Stimulated activated CD8-positive, alpha-beta memory T cell treated with anti-CD3 and anti-CD28 coated beads, Interleukin-4, amount 100 ng/mL, for 48 hours (primary cell): ENCODE results near the gene RCAN3.

Source experiments
- DNase-seq: peaks from one replicate; pipeline ENCODE4 v3.0.0-alpha.2; 2020

The RCAN3 gene

GRCh38 chr1:24551960-24552571, 49.4 kb downstream of the RCAN3 start:
- no peak for DNase-seq

GRCh38 chr1:24553931-24554330, 51.3 kb downstream of the RCAN3 start:
- no peak for DNase-seq

- no peak for DNase-seq
These were observed 52.1 kb downstream of the RCAN3 start for GRCh38 chr1:24554714-24555113.

DNA sequence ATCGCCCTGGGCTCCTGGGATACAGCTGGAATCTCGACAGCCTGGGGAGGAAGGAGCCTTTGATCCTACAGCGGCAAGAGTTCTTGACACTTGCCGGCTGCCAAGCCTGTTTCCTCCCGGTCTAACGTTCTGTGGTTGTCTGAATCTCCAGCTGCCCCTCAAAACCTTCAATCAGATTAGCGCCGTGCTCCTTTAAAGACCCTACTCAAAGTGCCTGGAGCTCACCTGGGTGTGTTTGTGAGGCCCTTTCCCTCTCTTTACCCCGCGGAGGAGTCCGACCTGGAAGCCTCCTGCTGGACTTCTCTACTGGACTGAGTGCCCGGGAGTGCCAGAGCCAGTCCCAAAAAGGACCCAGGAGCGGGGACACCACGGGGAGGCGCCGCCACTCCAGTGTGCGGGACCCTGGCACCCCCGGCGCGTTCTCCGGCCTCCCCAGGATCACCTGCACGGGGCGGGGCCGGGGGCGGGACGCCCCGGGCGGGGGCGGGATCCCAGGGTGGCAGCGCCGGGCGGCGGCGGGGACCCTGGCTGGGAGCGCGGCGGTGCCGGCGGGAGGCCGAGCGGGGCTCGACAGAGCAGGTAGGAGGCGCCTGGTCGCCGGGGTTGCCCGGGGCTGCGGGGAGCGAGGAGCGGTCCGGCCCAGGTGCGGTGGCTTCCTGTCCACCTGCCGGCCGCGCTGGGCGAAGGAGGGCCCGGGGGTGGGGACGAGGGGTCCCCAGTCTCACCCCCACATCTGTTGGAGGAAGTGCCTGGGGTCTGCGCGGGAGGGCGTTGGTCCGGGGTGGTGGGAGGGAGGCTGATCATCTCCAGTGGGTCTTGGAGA, 53.2 kb downstream of the RCAN3 start, which contains the start of gene NCMAP:
Gene NCMAP (plus strand): TSS at position 497 of the 823 bp plus-strand sequence. CDS start 39,344 bp downstream, outside the sequence.
- DNase-seq = peak; percentile 47

GRCh38 chr1:24556414-24556795, 53.8 kb downstream of the RCAN3 start:
- DNase-seq = no peak

DNA sequence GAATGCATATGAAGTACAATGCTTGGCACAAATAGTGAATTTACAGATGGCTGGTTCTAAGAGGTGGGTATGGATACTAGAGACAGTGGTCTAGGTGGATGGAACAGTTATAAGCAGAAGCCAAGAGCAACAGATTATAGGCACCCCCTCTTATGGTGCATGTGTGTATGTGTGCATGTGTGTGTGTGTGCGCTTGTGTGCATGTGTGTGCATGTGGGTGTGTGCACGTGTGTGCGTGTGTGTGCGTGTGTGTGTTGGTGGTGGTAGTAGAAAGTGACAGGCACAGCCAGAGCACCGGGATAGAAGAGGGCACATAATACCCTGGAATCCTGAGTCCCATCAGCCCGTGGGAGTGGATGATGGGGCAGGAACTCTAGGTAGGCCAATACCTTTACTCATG, 54.6 kb downstream of the RCAN3 start:
- DNase-seq = no peak

DNA sequence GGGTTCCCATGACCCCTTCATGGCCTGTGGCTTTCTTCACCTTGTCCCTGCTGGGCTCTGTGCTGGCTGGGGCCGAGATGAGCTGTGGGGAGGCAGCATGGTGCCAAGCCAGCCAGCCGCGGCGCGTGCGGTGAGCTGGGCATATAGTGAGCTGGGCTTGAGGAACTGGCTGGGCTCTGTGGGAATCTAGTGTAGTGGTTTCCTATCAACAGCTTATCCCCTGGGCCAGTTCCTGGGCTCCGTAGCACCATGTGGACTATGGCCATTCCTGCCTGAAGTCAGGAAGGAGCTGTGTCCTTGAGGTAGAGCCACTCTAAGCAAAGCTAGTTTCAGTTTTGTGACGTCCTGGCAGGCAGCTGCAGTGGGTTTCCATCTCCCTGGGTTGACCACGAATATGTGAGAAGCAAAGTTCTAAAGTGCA, 55.1 kb downstream of the RCAN3 start:
- no peak for DNase-seq

DNA sequence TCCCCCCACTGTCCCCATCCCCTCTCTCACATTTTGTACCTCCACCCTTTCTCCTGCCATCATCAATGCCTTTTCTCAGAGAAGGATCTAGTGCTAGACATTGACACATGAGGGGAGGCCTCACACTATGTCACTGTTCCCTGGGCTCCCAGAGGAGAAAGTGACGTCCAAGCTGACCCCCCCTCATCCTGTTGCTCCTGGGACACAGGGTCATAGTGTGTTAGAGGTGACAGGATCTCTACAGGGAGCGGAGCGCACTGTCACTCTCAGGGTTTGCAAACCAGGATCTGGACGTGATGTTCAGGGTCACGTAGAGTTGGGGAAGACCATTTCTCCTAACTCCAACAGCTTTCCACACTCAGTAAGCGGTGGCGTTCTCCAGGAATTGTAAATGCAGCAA, 55.8 kb downstream of the RCAN3 start:
- DNase-seq = no peak

GRCh38 chr1:24558902-24559791, 56.5 kb downstream of the RCAN3 start:
- no peak for DNase-seq

DNA sequence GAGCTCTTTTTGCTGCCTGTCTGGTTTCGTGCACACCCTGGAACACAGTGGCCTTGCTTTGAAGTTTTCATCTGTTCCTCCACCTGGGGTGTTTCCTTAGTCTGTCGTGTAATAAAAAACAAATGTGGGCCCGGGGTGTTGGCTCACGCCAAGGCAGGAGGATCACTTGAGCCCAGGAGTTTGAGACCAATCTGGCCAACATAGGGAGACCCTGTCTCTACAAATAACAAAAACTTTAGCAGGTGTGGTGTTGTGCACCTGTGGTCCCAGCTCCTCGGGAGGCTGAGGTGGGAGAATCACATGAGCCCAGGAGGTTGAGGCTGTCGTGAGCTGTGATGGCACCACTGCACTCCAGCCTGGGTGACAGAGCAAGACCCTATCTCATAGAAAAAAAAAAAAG, 57.7 kb downstream of the RCAN3 start:
- DNase-seq = no peak

- DNase-seq = no peak
These were observed 60.0 kb downstream of the RCAN3 start for GRCh38 chr1:24562625-24563024.

DNA sequence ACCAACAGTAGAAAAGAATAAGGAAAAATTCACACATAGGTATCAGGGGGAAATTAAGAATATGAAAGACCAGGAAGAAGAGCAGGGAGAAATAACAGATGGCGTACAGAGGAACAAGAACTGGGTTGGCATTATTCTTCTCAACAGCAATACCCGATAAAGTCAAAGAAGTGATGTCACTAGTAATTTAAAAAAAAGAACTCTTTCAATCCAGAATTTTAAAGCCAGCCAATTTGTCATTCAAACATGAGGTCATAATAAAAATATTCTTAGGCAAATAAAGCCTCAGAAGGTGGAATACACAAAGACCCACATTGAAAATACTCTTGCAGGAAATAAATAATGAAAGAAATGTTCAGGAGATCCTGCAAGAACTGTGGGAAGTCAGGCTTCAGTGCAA, 62.1 kb downstream of the RCAN3 start:
- no peak for DNase-seq

- DNase-seq = no peak
These were observed 63.7 kb downstream of the RCAN3 start for GRCh38 chr1:24566236-24566867.

GRCh38 chr1:24567792-24568388, 65.3 kb downstream of the RCAN3 start:
- no peak for DNase-seq

DNA sequence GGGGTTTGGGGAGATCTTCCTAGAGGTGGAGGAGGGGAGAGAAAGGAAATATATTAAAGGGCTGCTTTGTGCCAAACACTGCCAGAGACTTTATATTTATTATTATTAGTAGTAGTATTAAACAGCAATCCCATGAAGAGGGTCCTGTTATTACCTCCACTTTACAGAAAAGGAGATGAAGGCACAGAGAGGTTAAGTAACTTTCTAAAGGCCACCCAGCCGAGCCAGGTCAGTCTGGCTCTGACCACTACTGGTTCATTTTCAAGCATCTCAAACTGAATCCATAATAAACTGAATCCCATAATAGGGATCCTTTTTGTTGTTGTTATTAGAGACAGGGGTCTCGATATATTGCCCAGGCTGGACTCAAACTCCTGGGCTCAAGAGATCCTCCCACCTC, 65.8 kb downstream of the RCAN3 start:
- DNase-seq = no peak

GRCh38 chr1:24570265-24571125, 67.9 kb downstream of the RCAN3 start:
- DNase-seq = no peak

GRCh38 chr1:24572301-24572700, 69.7 kb downstream of the RCAN3 start:
- DNase-seq = no peak

DNA sequence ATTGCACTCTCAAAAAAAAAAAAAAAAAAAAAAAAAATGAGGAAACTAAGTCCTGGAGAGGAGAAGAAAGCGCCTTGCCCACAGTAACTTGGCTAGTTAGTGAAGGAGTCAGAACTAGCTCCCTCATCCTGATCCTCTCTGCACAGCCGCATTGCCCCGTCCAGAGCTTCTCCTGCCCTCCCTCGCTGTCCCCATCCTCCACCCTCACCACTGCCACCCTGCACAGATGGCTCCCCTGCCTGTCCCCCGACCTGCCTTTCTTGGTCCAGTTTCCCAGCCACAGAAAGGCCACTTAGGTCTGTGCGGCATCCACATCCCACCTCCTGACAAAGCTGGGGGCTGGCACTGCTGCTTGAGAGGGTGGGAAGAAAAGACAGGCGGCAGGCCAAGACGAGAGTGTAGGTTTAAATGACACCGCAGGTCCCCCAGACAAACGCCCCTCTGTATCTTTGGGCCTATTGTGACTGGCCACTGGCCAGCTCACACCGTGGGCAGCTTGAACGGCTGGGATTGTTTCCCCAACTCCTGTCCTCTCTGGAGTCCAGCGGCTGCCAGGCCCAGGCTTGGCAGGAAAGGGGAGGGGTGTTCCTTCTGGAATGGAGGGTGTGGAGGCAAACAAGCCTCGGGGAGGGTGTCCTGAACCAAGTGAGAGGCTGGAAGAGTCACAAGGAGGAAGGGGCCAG, 73.4 kb downstream of the RCAN3 start:
- DNase-seq = no peak

- DNase-seq = no peak
These were observed 76.2 kb downstream of the RCAN3 start for GRCh38 chr1:24578846-24579245.

DNA sequence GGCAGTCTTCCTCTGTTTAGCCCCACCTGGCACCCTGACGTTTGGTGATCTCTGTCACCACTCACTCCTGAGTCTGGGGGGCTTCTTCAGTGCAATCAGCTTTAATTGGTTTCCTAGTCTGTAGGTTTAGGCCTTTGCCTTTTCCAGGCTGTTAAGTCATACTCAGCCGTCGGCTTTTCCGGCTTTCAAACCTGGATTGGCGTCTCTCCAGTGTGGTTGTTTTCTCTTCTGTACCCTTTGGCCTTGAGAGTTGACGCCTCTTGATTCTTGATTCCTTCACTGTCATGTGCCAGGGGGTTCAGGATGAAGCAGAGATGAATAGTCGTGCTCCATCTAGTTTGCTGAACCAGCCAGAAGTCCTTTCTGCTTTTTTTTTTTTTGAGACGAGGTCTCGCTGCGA, 78.1 kb downstream of the RCAN3 start:
- DNase-seq = no peak

DNA sequence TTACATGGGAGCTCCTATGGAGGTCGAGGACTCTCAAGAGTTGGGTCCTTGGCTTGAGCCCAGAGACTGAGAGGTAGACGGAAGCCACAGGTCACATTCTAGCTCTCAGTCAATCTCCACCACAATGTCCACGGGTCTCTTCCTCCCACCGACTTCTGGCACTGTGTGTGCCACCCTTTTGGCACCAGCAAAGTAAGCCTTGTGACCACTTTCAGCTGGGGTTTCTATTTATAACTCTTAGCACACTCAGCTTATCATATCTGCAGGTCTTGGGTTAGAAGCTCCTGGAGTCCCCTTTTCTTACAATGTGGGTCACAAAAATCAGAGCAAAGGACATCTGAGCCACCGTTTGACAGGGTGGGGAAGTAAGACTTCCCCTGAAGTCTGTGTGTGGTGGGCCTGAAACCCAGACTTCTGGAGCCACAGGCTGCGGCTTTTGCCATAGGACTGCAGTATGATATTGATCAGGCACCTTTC, 81.6 kb downstream of the RCAN3 start:
- DNase-seq = no peak
